Neuronal stem cell (in vitro differentiated cells): ENCODE measurements around the gene TMEM236. TPM values are rescaled to one million over a fixed set of nuclear protein-coding genes. Genes with fewer than 3 reads are reported as not detected.
A peak's percentile ranks its signal among the peaks of the same experiment; 100 is the strongest.

Source experiments
- DNase-seq: peaks from one replicate; pipeline ENCODE4 v3.0.0-alpha.2; 2013; ENCODE audit warnings: low spot score
- H2AFZ ChIP-seq: one replicate; pipeline ENCODE4 v1.6.1; 2013; ENCODE audit warnings: mild to moderate bottlenecking, low read length, inconsistent platforms
- H2AK5ac ChIP-seq: 2 replicates; pipeline ENCODE4 v1.6.1; 2013; ENCODE audit warnings: low read depth, mild to moderate bottlenecking, inconsistent platforms, low read length, moderate library complexity, mixed read lengths
- H2BK120ac ChIP-seq: 2 replicates; pipeline ENCODE4 v1.6.1; 2013; ENCODE audit warnings: low read depth, mild to moderate bottlenecking, inconsistent platforms, low read length, moderate library complexity, mixed read lengths
- H2BK12ac ChIP-seq: one replicate; pipeline ENCODE4 v1.6.1; 2013; ENCODE audit warnings: low read length, inconsistent platforms
- H2BK15ac ChIP-seq: 2 replicates; pipeline ENCODE4 v1.6.1; 2013; ENCODE audit warnings: mild to moderate bottlenecking, low read length, inconsistent platforms, mixed read lengths
- H2BK5ac ChIP-seq: one replicate; pipeline ENCODE4 v1.6.1; 2013; ENCODE audit warnings: inconsistent platforms, mild to moderate bottlenecking, low read length, moderate library complexity
- H3K14ac ChIP-seq: one replicate; pipeline ENCODE4 v1.6.1; 2013; ENCODE audit warnings: low read length, inconsistent platforms
- H3K18ac ChIP-seq: 2 replicates; pipeline ENCODE4 v1.6.1; 2013; ENCODE audit warnings: low read length, inconsistent platforms
- H3K23ac ChIP-seq: 2 replicates; pipeline ENCODE4 v1.6.1; 2013; ENCODE audit warnings: low read depth, mild to moderate bottlenecking, mixed read lengths, low read length, inconsistent platforms; ENCODE audit not compliant: poor library complexity
- H3K27ac ChIP-seq: replicated peaks from 3 replicates; pipeline ENCODE4 v1.5.1; 2013; ENCODE audit warnings: low read length, inconsistent platforms
- H3K27me3 ChIP-seq, 3 experiments: 2 replicates each; pipeline ENCODE4 v1.6.1; 2013; ENCODE audit warnings: low read length in 3 of 3, mild to moderate bottlenecking in 2 of 3, inconsistent platforms in 1 of 3, low read depth in 1 of 3, mixed read lengths in 1 of 3, moderate library complexity in 1 of 3; ENCODE audit not compliant: control insufficient read depth in 3 of 3, insufficient read depth in 3 of 3
- H3K36me3 ChIP-seq, 2 donors: replicated peaks in 1 of 2; 2 replicates each; pipeline ENCODE4 v1.6.1; 2013; ENCODE audit warnings: low read length in 2 of 2; ENCODE audit not compliant: control insufficient read depth in 2 of 2, insufficient read depth in 2 of 2
- H3K4ac ChIP-seq: 2 replicates; pipeline ENCODE4 v1.6.1; 2013; ENCODE audit warnings: inconsistent platforms, mild to moderate bottlenecking, low read length, moderate library complexity
- H3K4me1 ChIP-seq, 2 donors: 1 replicate in 1 of 2; 2 replicates in 1 of 2; pipeline ENCODE4 v1.6.1; 2013; ENCODE audit warnings: low read length in 2 of 2, low read depth in 1 of 2; ENCODE audit not compliant: control insufficient read depth in 2 of 2, insufficient read depth in 1 of 2
- H3K4me2 ChIP-seq: one replicate; pipeline ENCODE4 v1.6.1; 2013; ENCODE audit warnings: mild to moderate bottlenecking, low read length, inconsistent platforms; ENCODE audit not compliant: insufficient read depth, poor library complexity, severe bottlenecking
- H3K4me3 ChIP-seq, 2 donors: 2 replicates each; pipeline ENCODE4 v1.5.1; 2013; ENCODE audit warnings: low read length in 2 of 2, mild to moderate bottlenecking in 2 of 2, inconsistent platforms in 1 of 2, moderate library complexity in 1 of 2
- H3K79me1 ChIP-seq: one replicate; pipeline ENCODE4 v1.6.1; 2013; ENCODE audit warnings: low read depth, mild to moderate bottlenecking, inconsistent platforms, low read length, moderate library complexity
- H3K9ac ChIP-seq: one replicate; pipeline ENCODE4 v1.6.1; 2013; ENCODE audit warnings: mild to moderate bottlenecking, low read depth, low read length, inconsistent platforms; ENCODE audit not compliant: poor library complexity
- H3K9me3 ChIP-seq, 2 donors: replicated peaks in 1 of 2; 2 replicates each; pipeline versions ENCODE3 to v1.6.1; 2013; ENCODE audit warnings: low read length in 2 of 2, mild to moderate bottlenecking in 2 of 2, inconsistent platforms in 1 of 2, low read depth in 1 of 2, mixed read lengths in 1 of 2, moderate library complexity in 1 of 2; ENCODE audit not compliant: control insufficient read depth in 2 of 2, insufficient read depth in 1 of 2
- H4K8ac ChIP-seq: one replicate; pipeline ENCODE4 v1.6.1; 2013; ENCODE audit warnings: low read depth, mild to moderate bottlenecking, inconsistent platforms, low read length, moderate library complexity
- H4K91ac ChIP-seq: one replicate; pipeline ENCODE4 v1.6.1; 2013; ENCODE audit warnings: low read length, low read depth, mild to moderate bottlenecking, inconsistent platforms; ENCODE audit not compliant: poor library complexity
- WGBS, 2 donors: extraction: QIAGEN DNeasy Blood & Tissue Kit; methylation state at CpG; one replicate each; pipeline ENCODE4 v1.1.7; 2013; ENCODE audit warnings: missing lambda C conversion rate in 2 of 2, mixed read lengths in 1 of 2; ENCODE audit not compliant: insufficient read length in 2 of 2, insufficient replicate concordance in 1 of 2; ENCODE audit errors: extremely low coverage in 2 of 2; 5-methylcytosine and 5-hydroxymethylcytosine counted together
- small RNA-seq: library from polyadenylated mRNA; stranded (forward); fragments of <200 nt; extraction: miRNeasy Mini kit (QIAGEN cat#:217004); gene quantifications from one replicate; pipeline ENCODE3, GENCODE V24; 2013; ENCODE audit not compliant: insufficient read depth

The TMEM236 gene

DNA sequence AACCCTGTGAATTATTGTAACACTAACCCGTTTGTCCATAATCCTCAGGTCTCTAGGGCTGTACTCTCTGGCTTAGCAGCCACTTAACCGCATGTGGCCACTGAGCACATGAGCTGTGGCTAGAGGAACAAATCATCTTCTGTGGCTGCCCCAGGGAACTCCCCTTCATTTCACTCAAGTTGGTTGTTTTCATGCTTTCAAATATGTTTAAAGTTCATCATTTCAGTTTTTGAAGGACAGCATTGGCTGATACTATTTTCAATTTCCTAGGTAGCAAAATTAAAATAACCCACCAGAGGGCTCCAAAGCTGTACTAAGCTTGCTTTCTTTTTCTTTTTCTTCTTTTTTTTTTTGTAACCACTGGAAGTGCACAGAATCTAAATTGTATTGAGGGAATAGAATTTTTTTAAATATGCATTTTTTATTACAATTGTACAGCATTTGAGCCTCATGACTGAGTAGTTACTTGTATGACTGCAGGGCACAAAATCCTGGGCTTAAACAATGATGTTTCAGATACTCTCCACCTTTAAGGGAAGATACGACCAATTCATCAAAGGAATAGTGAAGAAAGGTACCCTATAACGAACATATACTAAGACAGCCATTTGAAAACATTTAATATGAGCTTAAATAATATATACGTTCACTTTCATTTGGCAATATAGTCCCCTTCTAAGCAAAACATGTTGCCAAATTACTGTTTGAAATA lies 95.7 kb downstream of the TMEM236 start:
- Histone ChIP-seq H2BK120ac (no peak overlapping the region), H3K23ac (no peak overlapping the region), H3K27ac (no peak overlapping the region), H2BK5ac (no peak overlapping the region), H3K9ac (no peak overlapping the region), H4K8ac (no peak overlapping the region), H3K4me2 (no peak overlapping the region), H3K4ac (no peak overlapping the region), H2BK15ac (no peak overlapping the region), H3K79me1 (no peaks in the 10 kb centered on the region), H3K27me3 (peaks cover 0 to 4% (median 0%) of the 10 kb centered on the region in 3 experiments), H3K9me3 (no peaks in the 10 kb centered on the region), H3K4me1 (no peaks in the 10 kb centered on the region), H2BK12ac (no peak overlapping the region), H2AK5ac (no peak overlapping the region), H2AFZ (no peak overlapping the region), H4K91ac (no peak overlapping the region), H3K18ac (no peak overlapping the region), H3K4me3 (no peak overlapping the region), H3K36me3 (no peaks in the 10 kb centered on the region), H3K14ac (no peak overlapping the region)
- DNase-seq = peak; percentile 8
- no CpG with 5 or more reads among the region's 5 CpGs for WGBS, 2 donors

- H3K23ac ChIP-seq = no peak overlapping the region
- H3K27ac ChIP-seq = no peak overlapping the region
- H3K18ac ChIP-seq = no peak overlapping the region
- no peak overlapping the region for H2BK12ac ChIP-seq
- no peak overlapping the region for H2AFZ ChIP-seq
- no peak overlapping the region for H2BK15ac ChIP-seq
- no peak overlapping the region for H3K4me2 ChIP-seq
- no peak overlapping the region for H3K4ac ChIP-seq
- no peak overlapping the region for H4K8ac ChIP-seq
- peaks cover 0 to 4% (median 0%) of the 10 kb centered on the region in 3 experiments for H3K27me3 ChIP-seq
- H2BK120ac ChIP-seq = no peak overlapping the region
- H3K36me3 ChIP-seq = no peaks in the 10 kb centered on the region
- H3K4me1 ChIP-seq = no peaks in the 10 kb centered on the region
- H3K4me3 ChIP-seq = no peak overlapping the region
- H3K14ac ChIP-seq = no peak overlapping the region
- no CpG with 5 or more reads among the region's 5 CpGs for WGBS, 2 donors
- no peaks in the 10 kb centered on the region for H3K79me1 ChIP-seq
- H2AK5ac ChIP-seq = no peak overlapping the region
- no peak overlapping the region for H2BK5ac ChIP-seq
- H3K9me3 ChIP-seq = no peaks in the 10 kb centered on the region
- peak overlapping the region; percentile 17 for H3K9ac ChIP-seq
- no peak for DNase-seq
- H4K91ac ChIP-seq = no peak overlapping the region
Measured at GRCh38 chr10:17848646-17849045, 96.6 kb downstream of the TMEM236 start.

Small RNA genes lying within 50 kb of the gene (small RNA-seq; reads per million reads assigned to genes)
- gene MIR511 = not detected
